A549 (cell line): ENCODE measurements around the gene ANK2. TPM values are rescaled to one million over a fixed set of nuclear protein-coding genes. Genes with fewer than 3 reads are reported as not detected.

ENCODE experiments used
- ATAC-seq, 2 experiments: fragments of 200-7000 bp in 1 of 2; fragments of >200 bp in 1 of 2; cut with Nextera tagmentation in 1 of 2; cut with Tn5 transposase in 1 of 2; 3 replicates each; pipeline versions ENCODE4 v1.8.0 to v1.9.1; 2018 to 2020; ENCODE audit warnings: mild to moderate bottlenecking in 1 of 2, moderate library complexity in 1 of 2
- CTCF ChIA-PET: fragments of 300-600 bp; sonication (Branson Sonifier 250); formaldehyde crosslinking; extraction: SDS; loops from one replicate; lab custom pipeline; 2021; ENCODE audit warnings: antibody characterized with exemption, inconsistent platforms; lab: Yijun Ruan, JAX
- POLR2A ChIA-PET: fragments of 350-600 bp; formaldehyde crosslinking; extraction: SDS; loops from one replicate; lab custom pipeline; 2021; ENCODE audit warnings: antibody characterized with exemption, inconsistent platforms; lab: Yijun Ruan, JAX
- DNase-seq, 2 experiments: peaks; one replicate each; pipeline versions ENCODE4 v3.0.0 to v3.0.0-alpha.2; 2011 to 2016; ENCODE audit warnings: low read depth in 1 of 2, low spot score in 1 of 2
- FAIRE-seq: peaks from 2 replicates; lab custom pipeline; 2011; peaks lifted over from hg19 to GRCh38; lab: Jason Lieb, UNC
- H3K27ac ChIP-seq, 2 experiments: fragments of >200 bp; sonication (Bioruptor Twin); formaldehyde crosslinking; 3 replicates each; pipeline ENCODE4 v1.5.1; 2016 to 2017
- H3K4me1 ChIP-seq: fragments of >200 bp; sonication (Bioruptor Twin); formaldehyde crosslinking; 3 replicates; pipeline ENCODE4 v1.6.1; 2016
- H3K4me2 ChIP-seq: fragments of >200 bp; sonication (Bioruptor Twin); formaldehyde crosslinking; 3 replicates; pipeline ENCODE4 v1.6.1; 2016
- H3K4me3 ChIP-seq: fragments of >200 bp; sonication (Bioruptor Twin); formaldehyde crosslinking; 3 replicates; pipeline ENCODE4 v1.5.1; 2016
- H3K9me3 ChIP-seq: fragments of >200 bp; sonication (Bioruptor Twin); formaldehyde crosslinking; 3 replicates; pipeline ENCODE4 v1.6.1; 2016
- CBX8 ChIP-seq: fragments of 200-600 bp; sonication (generic); IDR thresholded peaks from 2 replicates; pipeline ENCODE4 v1.6.1; 2016
- CEBPB ChIP-seq, 2 experiments: fragments of >200 bp in 1 of 2; sonication (Bioruptor Twin) in 1 of 2; formaldehyde crosslinking in 1 of 2; IDR thresholded peaks; 2 replicates each; pipeline ENCODE4 v1.6.1; 2012 to 2016
- EHF ChIP-seq: fragments of 250-450 bp; sonication (Bioruptor Pico); IDR thresholded peaks from 2 replicates; pipeline ENCODE4 v1.5.0; 2020; ENCODE audit warnings: mild to moderate bottlenecking
- EP300 ChIP-seq, 2 experiments: fragments of >200 bp; sonication (Bioruptor Twin); formaldehyde crosslinking; IDR thresholded peaks; 2 replicates in 1 of 2; 3 replicates in 1 of 2; pipeline ENCODE4 v1.6.1; 2016 to 2017
- FOSB ChIP-seq: fragments of 250-450 bp; sonication (Bioruptor Pico); IDR thresholded peaks from 2 replicates; pipeline ENCODE4 v1.5.0; 2020; ENCODE audit warnings: mild to moderate bottlenecking, moderate library complexity
- HOXB5 ChIP-seq: fragments of 250-450 bp; sonication (Bioruptor Pico); IDR thresholded peaks from 2 replicates; pipeline ENCODE4 v1.5.0; 2020; ENCODE audit warnings: mild to moderate bottlenecking, moderate library complexity
- JUN ChIP-seq, 2 experiments: fragments of >200 bp; sonication (Bioruptor Twin); formaldehyde crosslinking; IDR thresholded peaks; 2 replicates in 1 of 2; 3 replicates in 1 of 2; pipeline ENCODE4 v1.6.1; 2016 to 2017
- JUNB ChIP-seq: fragments of >200 bp; sonication (Bioruptor Twin); formaldehyde crosslinking; IDR thresholded peaks from 2 replicates; pipeline ENCODE4 v1.6.1; 2016
- MAZ ChIP-seq: fragments of 150-350 bp; IDR thresholded peaks from 2 replicates; pipeline ENCODE4 v1.6.1; 2014; ENCODE audit warnings: antibody characterized with exemption, low read depth, low read length, borderline replicate concordance
- NPAS2 ChIP-seq: fragments of 250-450 bp; sonication (Bioruptor Pico); IDR thresholded peaks from 2 replicates; pipeline ENCODE4 v1.8.0; 2022; ENCODE audit warnings: mild to moderate bottlenecking, moderate library complexity, borderline replicate concordance
- NR3C1 ChIP-seq: fragments of >200 bp; sonication (Bioruptor Twin); formaldehyde crosslinking; IDR thresholded peaks from 3 replicates; pipeline ENCODE4 v1.6.1; 2017
- PHF8 ChIP-seq: fragments of 200-600 bp; sonication (generic); IDR thresholded peaks from 2 replicates; pipeline ENCODE4 v1.6.1; 2016; ENCODE audit warnings: low read depth, mild to moderate bottlenecking, antibody characterized with exemption, moderate library complexity, borderline replicate concordance
- POLR2A ChIP-seq: IDR thresholded peaks from 2 replicates; pipeline ENCODE4 v1.6.1; 2012; ENCODE audit warnings: mild to moderate bottlenecking, low read length
- RCOR1 ChIP-seq: fragments of 150-350 bp; IDR thresholded peaks from 2 replicates; pipeline ENCODE4 v1.6.1; 2014; ENCODE audit warnings: antibody characterized with exemption, low read length, low read depth
- RNF2 ChIP-seq: fragments of 200-600 bp; sonication (generic); IDR thresholded peaks from 2 replicates; pipeline ENCODE4 v1.6.1; 2016; ENCODE audit warnings: low read depth, mild to moderate bottlenecking, antibody characterized with exemption, moderate library complexity, borderline replicate concordance
- TP53 ChIP-seq: fragments of 250-450 bp; sonication (Bioruptor Pico); IDR thresholded peaks from 2 replicates; pipeline ENCODE4 v1.5.0; 2021; ENCODE audit warnings: mild to moderate bottlenecking, moderate library complexity
- ZC3H11A ChIP-seq: fragments of 450-650 bp; IDR thresholded peaks from 2 replicates; pipeline ENCODE4 v1.6.1; 2014; ENCODE audit warnings: antibody characterized with exemption, mild to moderate bottlenecking
- ZFP36 ChIP-seq: fragments of 450-650 bp; IDR thresholded peaks from 2 replicates; pipeline ENCODE4 v1.6.1; 2014; ENCODE audit warnings: borderline replicate concordance; ENCODE audit not compliant: partially characterized antibody
- ZNF302 ChIP-seq: fragments of 250-450 bp; sonication (Bioruptor Pico); IDR thresholded peaks from 2 replicates; pipeline ENCODE4 v1.9.0; 2021; ENCODE audit warnings: inconsistent platforms, mild to moderate bottlenecking, moderate library complexity
- WGBS: methylation state at CpG from one replicate; pipeline ENCODE4 v1.1.6; 2017; ENCODE audit errors: missing lambda C conversion rate; 5-methylcytosine and 5-hydroxymethylcytosine counted together
- polyA plus RNA-seq, 4 experiments: library from polyadenylated mRNA; depleted of rRNA in 3 of 4; stranded (reverse); fragments of >200 nt; fragmentation: RNase III in 1 of 4; extraction: RNeasy Plus Mini Kit Qiagen cat#74134 plus additional on column Dnase treatment in 1 of 4; gene quantifications; 2 replicates in 3 of 4; 3 replicates in 1 of 4; pipeline ENCODE4 v1.2.3, GENCODE V29; 2011 to 2017
- small RNA-seq, 6 experiments: library from RNA; depleted of rRNA; stranded (forward); fragments of <200 nt; gene quantifications; one replicate each; pipeline ENCODE3, GENCODE V24; 2012
- TF ChIP-seq, protein P1 (sequence below): fragments of 150-350 bp; IDR thresholded peaks from 2 replicates; pipeline ENCODE4 v1.6.1; 2014; ENCODE audit warnings: low read depth, mild to moderate bottlenecking, low read length
- TF ChIP-seq, protein P2 (sequence below): IDR thresholded peaks from 2 replicates; pipeline ENCODE4 v1.6.1; 2012
- TF ChIP-seq, protein P3 (sequence below): fragments of >200 bp; sonication (Bioruptor Twin); formaldehyde crosslinking; IDR thresholded peaks from 3 replicates; pipeline ENCODE4 v1.6.1; 2016

ANK2 gene
- polyA plus RNA-seq, 2 of the 4 experiments (the other 2 are of a cell fraction) = 1.4 to 3.1 TPM

DNA sequence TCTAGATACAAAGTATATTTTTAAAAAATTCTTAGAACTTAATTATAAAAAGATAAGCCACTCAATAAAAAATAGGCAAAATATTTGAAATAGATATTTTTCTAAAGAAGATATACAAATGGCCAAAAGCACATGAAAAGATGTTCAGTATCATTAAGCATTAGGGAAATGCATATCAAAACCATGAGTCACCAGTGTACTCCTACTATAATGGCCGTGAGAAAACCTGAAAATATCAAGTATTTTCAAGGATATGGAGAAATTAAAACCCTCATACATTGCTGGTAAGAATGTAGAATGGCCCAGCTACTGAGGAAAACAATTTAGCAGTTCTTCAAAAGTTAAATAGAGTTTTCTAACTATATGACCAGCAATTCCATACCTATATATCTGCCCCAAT lies 374.2 kb downstream of the ANK2 start:
- TF ChIP-seq ZC3H11A = no peak
- no peak for TF ChIP-seq ZNF302 (CRISPR knock-in tag)
- H3K4me1 ChIP-seq = no peaks in the 10 kb centered on the region
- no peak overlapping the region for H3K27ac ChIP-seq
- POLR2A ChIA-PET = no interaction called here
- no peak for ATAC-seq
- CTCF ChIA-PET = no interaction called here
- H3K9me3 ChIP-seq = no peaks in the 10 kb centered on the region
- H3K4me3 ChIP-seq = no peak overlapping the region
- WGBS = 43% methylated on average over 1 of the region's 1 CpG
- no peak for DNase-seq
- FAIRE-seq = no peak
- H3K4me2 ChIP-seq = no peak overlapping the region

DNA sequence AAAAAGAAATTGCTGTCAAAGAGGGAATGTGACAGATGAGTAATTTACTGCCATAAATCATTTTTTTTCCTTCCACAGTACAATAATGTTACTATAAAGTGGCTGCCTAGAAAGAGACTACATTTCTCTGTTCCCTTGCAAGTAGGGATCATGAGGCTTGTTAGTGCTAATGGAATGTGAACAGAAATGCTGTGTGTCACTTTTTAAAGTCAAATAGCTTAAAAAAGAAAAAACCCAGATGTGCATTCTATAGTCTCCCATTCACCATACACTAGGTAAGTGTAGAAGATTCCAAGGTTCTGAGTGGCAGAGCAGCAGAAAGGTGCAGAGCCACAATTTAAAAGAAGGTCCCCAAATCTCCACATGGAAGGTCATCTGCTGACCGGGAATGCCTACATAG lies 383.7 kb downstream of the ANK2 start:
- Histone ChIP-seq H3K4me1 (0 out of 3 replicates have a peak, but pooled peaks cover 3% of the 10 kb centered on the region), H3K9me3 (no peaks in the 10 kb centered on the region)
- 84% methylated on average over 1 of the region's 1 CpG for WGBS
- no peak for ATAC-seq
- POLR2A ChIA-PET = no interaction called here
- TF ChIP-seq RNF2 (no peak), RCOR1 (no peak), JUN (IDR thresholded peaks at IDR 0.05) (no peak), FOSB (CRISPR knock-in tag) (no peak), POLR2A (no peak), EP300 (IDR thresholded peaks at IDR 0.05) (no peak), EHF (CRISPR knock-in tag) (no peak), CEBPB (IDR thresholded peaks at IDR 0.05) (no peak), NR3C1 (no peak), HOXB5 (no peak), CBX8 (no peak), MAZ (no peak), ZFP36 (no peak), JUNB (no peak), TP53 (CRISPR knock-in tag) (no peak), NPAS2 (no peak), PHF8 (no peak)
- TF ChIP-seq, protein P1, sequence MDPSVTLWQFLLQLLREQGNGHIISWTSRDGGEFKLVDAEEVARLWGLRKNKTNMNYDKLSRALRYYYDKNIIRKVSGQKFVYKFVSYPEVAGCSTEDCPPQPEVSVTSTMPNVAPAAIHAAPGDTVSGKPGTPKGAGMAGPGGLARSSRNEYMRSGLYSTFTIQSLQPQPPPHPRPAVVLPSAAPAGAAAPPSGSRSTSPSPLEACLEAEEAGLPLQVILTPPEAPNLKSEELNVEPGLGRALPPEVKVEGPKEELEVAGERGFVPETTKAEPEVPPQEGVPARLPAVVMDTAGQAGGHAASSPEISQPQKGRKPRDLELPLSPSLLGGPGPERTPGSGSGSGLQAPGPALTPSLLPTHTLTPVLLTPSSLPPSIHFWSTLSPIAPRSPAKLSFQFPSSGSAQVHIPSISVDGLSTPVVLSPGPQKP = no peak
- TF ChIP-seq, protein P2, sequence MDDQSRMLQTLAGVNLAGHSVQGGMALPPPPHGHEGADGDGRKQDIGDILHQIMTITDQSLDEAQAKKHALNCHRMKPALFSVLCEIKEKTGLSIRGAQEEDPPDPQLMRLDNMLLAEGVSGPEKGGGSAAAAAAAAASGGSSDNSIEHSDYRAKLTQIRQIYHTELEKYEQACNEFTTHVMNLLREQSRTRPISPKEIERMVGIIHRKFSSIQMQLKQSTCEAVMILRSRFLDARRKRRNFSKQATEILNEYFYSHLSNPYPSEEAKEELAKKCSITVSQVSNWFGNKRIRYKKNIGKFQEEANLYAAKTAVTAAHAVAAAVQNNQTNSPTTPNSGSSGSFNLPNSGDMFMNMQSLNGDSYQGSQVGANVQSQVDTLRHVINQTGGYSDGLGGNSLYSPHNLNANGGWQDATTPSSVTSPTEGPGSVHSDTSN = no peak
- TF ChIP-seq, protein P3, sequence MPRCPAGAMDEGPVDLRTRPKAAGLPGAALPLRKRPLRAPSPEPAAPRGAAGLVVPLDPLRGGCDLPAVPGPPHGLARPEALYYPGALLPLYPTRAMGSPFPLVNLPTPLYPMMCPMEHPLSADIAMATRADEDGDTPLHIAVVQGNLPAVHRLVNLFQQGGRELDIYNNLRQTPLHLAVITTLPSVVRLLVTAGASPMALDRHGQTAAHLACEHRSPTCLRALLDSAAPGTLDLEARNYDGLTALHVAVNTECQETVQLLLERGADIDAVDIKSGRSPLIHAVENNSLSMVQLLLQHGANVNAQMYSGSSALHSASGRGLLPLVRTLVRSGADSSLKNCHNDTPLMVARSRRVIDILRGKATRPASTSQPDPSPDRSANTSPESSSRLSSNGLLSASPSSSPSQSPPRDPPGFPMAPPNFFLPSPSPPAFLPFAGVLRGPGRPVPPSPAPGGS = no peak
- TF ChIP-seq, all 56 proteins: peak for 0
- CTCF ChIA-PET = no interaction called here
- FAIRE-seq (no peak), DNase-seq (no peak)
- Histone ChIP-seq H3K4me3 (no peak overlapping the region), H3K4me2 (no peak overlapping the region), H3K27ac (no peak overlapping the region)

Small RNA genes lying within 50 kb of the gene (small RNA-seq; reads per million reads assigned to genes)
- gene MIR8082 = 0 reads per million in 6 experiments
- 0 reads per million in 6 experiments for gene RN7SL184P
- 0 to 2.1 (median 0.19) reads per million in 6 experiments for gene RNU1-138P
